Cardiac atrium fibroblast (primary cell): ENCODE results near the gene GCKR. TPM values are rescaled to one million over a fixed set of nuclear protein-coding genes. Genes with fewer than 3 reads are reported as not detected.

Experiments
- total RNA-seq: library from RNA; depleted of rRNA; stranded (reverse); fragments of >200 nt; gene quantifications from 2 replicates; pipeline ENCODE4 v1.2.3, GENCODE V29; 2015

Gene GCKR, protein sequence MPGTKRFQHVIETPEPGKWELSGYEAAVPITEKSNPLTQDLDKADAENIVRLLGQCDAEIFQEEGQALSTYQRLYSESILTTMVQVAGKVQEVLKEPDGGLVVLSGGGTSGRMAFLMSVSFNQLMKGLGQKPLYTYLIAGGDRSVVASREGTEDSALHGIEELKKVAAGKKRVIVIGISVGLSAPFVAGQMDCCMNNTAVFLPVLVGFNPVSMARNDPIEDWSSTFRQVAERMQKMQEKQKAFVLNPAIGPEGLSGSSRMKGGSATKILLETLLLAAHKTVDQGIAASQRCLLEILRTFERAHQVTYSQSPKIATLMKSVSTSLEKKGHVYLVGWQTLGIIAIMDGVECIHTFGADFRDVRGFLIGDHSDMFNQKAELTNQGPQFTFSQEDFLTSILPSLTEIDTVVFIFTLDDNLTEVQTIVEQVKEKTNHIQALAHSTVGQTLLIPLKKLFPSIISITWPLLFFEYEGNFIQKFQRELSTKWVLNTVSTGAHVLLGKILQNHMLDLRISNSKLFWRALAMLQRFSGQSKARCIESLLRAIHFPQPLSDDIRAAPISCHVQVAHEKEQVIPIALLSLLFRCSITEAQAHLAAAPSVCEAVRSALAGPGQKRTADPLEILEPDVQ
- total RNA-seq = 0.32 TPM in 1 of 2 replicates, not detected in the other

DNA sequence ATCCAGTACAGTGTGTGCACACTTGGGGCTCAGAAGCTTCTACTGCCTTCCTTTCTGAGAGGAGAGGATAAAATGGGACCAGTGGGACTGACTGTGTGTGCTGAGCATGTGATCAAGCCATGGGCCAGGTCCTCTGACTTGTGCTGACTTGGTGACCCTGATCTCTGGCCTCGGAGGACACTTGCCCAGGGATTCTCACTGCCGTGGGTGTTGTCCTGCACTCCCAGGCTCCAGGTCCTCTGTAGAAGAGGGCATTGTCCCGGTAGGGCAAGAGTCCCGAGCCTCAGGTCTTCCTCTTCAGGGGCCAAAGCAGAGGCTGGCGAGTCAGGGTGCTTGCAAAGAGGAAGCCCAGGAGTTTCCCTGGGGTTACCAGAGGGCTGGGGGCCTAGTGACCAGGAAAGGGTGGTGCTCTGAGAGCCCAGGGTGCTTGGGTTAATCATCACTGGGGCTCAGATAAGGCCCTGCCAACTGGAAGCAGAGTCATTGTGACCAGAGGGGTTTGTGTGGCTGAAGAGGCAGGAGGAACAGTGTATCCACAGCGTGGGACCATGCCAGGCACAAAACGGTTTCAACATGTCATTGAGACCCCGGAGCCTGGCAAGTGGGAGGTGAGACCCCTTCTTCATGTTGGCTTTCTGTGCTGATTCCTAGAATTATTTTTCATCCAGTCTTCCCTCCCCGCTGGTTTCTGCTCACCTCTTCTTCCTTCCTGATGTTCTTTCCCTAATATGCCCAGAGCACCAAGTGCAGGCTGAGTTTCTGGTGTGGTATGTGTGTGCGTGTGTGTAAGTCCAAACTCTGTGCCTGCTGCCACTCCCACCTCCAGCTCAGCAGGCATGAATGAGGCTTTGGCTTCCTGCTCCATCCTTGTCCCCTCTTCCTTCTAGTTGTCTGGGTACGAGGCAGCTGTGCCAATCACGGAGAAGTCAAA lies at the start of gene GCKR:
TSS of gene GCKR (plus strand) at position 483 of the 931 bp plus-strand sequence. CDS start at position 549, 66 bp downstream.

DNA sequence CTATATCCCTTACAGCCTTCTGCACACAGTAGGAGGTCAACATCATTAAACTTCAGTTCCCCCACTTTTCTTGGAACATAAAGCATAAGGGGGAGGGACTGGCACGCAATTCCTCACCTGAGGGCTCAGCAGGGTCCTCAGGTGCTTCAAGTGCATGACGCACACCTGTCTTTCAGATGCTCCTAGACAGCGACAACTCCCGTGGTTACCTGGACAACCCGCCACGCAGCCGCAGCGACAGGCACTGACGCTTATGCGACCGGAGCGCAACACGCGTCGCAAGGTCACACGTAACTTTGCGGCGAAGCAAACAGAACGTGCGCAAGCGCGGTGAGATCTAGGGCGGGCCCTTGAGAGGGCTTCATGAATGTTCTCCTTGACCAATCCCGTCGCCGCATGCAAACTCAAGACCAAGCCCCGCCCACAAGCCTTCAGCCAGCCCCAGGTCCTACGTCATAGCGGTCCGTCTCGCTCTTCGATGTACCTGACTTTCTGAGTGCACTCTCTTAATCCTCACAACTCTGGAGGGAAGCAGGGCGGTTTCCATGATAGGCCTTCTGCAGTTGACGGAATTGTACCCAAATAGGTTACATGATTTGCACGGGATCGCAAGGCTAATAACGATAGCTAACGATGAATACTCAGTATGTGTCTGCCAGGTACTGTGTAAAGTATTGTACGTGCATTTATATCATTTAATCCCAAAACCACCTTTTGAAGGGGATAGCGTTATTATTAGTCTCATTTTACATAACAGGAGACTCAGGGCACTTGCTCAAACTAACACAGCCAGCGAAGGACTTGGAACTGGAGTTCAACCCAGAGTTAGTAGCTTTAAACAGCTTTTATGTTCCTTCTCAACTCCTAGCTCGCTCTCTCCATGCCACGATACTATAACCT lies 6.9 kb upstream of the GCKR start, which contains the start of gene IFT172:
TSS of gene IFT172 (minus strand) at position 246 of the 900 bp plus-strand sequence. CDS start at position 156, 90 bp downstream.

DNA sequence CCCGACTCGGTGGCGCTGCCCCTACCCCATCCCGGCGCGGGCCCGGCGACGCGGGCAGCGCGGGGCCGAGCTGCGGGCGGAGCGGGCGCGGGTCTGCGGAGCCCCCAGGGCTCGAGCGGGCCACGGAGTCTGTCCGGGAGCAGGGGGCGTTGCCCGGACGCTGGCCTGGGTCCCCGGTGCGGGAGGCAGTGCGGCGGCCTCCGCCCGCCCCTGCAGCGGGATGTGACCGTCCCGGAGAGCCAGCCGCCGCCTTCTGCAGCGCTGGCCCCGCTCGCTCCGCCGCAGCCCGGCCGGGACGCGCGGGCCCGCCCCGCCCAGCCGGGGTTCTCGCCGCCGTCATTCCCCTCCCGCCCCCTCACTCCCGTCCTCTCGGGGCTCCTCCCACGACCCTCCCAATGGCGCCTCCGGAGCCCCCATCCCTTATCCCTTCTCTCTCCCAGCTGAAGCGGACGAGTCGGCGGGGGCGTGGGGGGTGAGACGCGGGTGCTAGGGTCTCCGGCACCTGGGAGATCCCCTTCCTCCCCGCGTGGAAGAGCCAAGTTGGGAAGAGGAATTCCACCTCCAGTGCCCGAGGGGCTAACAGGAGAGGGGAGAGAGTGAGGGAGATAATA lies 1.6 kb upstream of the GCKR start, which contains the start of gene FNDC4:
TSS of gene FNDC4 (minus strand) at position 257 of the 611 bp plus-strand sequence. CDS start 521 bp downstream, outside the sequence.

Other genes starting within 250 kb of the GCKR start
- not detected in 2 replicates for gene SLC30A3, start 233.8 kb upstream of the GCKR start, total RNA-seq
- not detected in 2 replicates for gene DNAJC5G, start 221.4 kb upstream of the GCKR start, total RNA-seq
- gene TRIM54, start 214.4 kb upstream of the GCKR start, total RNA-seq = not detected in 2 replicates
- gene UCN, start 188.4 kb upstream of the GCKR start, total RNA-seq = 1.3 and 4.5 TPM in 2 replicates
- gene MPV17, start 173.7 kb upstream of the GCKR start, total RNA-seq = 69.1 and 102 TPM in 2 replicates
- 31.6 and 44.4 TPM in 2 replicates for gene GTF3C2, start 140.1 kb upstream of the GCKR start, total RNA-seq
- 29.2 and 31.3 TPM in 2 replicates for gene EIF2B4, start 126.5 kb upstream of the GCKR start, total RNA-seq
- 148 and 159 TPM in 2 replicates for gene SNX17, start 126.2 kb upstream of the GCKR start, total RNA-seq
- gene ZNF513, start 116.1 kb upstream of the GCKR start, total RNA-seq = 4.0 and 6.2 TPM in 2 replicates
- gene PPM1G, start 87.2 kb upstream of the GCKR start, total RNA-seq = 54.6 and 54.7 TPM in 2 replicates
- gene NRBP1, start 68.2 kb upstream of the GCKR start, total RNA-seq = 75.3 and 91.5 TPM in 2 replicates
- 0.97 TPM in 1 of 2 replicates, not detected in the other for gene KRTCAP3, start 54.5 kb upstream of the GCKR start, total RNA-seq
- gene IFT172, start 7.1 kb upstream of the GCKR start, total RNA-seq = 17.9 and 35.2 TPM in 2 replicates
- 12.8 and 15.6 TPM in 2 replicates for gene FNDC4, start 1.6 kb upstream of the GCKR start, total RNA-seq
- gene ZNF512, start 86.2 kb downstream of the GCKR start, total RNA-seq = 14.6 and 17.1 TPM in 2 replicates
- 1.6 and 2.1 TPM in 2 replicates for gene CCDC121, start 132.2 kb downstream of the GCKR start, total RNA-seq
- 21.3 and 21.9 TPM in 2 replicates for gene GPN1, start 132.2 kb downstream of the GCKR start, total RNA-seq
- gene SUPT7L, start 166.8 kb downstream of the GCKR start, total RNA-seq = 16.1 and 20.6 TPM in 2 replicates
- 15.2 and 24.9 TPM in 2 replicates for gene SLC4A1AP, start 167.1 kb downstream of the GCKR start, total RNA-seq